Stimulated activated CD8-positive, alpha-beta memory T cell treated with anti-CD3 and anti-CD28 coated beads, Interleukin-12 subunit alpha, Interleukin-12 subunit beta, amount 100 ng/mL, for 24 hours (primary cell): Measurements from ENCODE around the gene SORCS2.

Experiments
- DNase-seq: peaks from one replicate; pipeline ENCODE4 v3.0.0-alpha.2; 2020; ENCODE audit errors: extremely low read depth

SORCS2 gene

GRCh38 chr4:7610841-7611240 is 418.5 kb downstream of the SORCS2 start:
- no peak for DNase-seq

- no peak for DNase-seq
Observed at GRCh38 chr4:7612311-7612897, 420.1 kb downstream of the SORCS2 start.

- DNase-seq, result no peak
Observed at GRCh38 chr4:7614350-7614949, 422.1 kb downstream of the SORCS2 start.

- DNase-seq, result no peak
Observed at GRCh38 chr4:7616193-7616592, 423.9 kb downstream of the SORCS2 start.

- no peak for DNase-seq
Observed at GRCh38 chr4:7618361-7618760, 426.0 kb downstream of the SORCS2 start.

GRCh38 chr4:7620086-7620813 is 427.9 kb downstream of the SORCS2 start:
- DNase-seq, result no peak

- no peak for DNase-seq
Observed at GRCh38 chr4:7620814-7621176, 428.5 kb downstream of the SORCS2 start.

- DNase-seq, result no peak
Observed at GRCh38 chr4:7621252-7622035, 429.1 kb downstream of the SORCS2 start.

GRCh38 chr4:7622371-7622770 is 430.0 kb downstream of the SORCS2 start:
- no peak for DNase-seq

- DNase-seq, result no peak
Observed at GRCh38 chr4:7623468-7623867, 431.1 kb downstream of the SORCS2 start.

- no peak for DNase-seq
Observed at GRCh38 chr4:7624396-7624980, 432.1 kb downstream of the SORCS2 start.

- no peak for DNase-seq
Observed at GRCh38 chr4:7625071-7625470, 432.7 kb downstream of the SORCS2 start.

GRCh38 chr4:7626531-7626930 is 434.2 kb downstream of the SORCS2 start:
- no peak for DNase-seq

- DNase-seq, result no peak
Observed at GRCh38 chr4:7627251-7628250, 435.2 kb downstream of the SORCS2 start.

- no peak for DNase-seq
Observed at GRCh38 chr4:7628432-7628831, 436.1 kb downstream of the SORCS2 start.

GRCh38 chr4:7629501-7630254 is 437.3 kb downstream of the SORCS2 start:
- no peak for DNase-seq

- no peak for DNase-seq
Observed at GRCh38 chr4:7630568-7631287, 438.4 kb downstream of the SORCS2 start.

GRCh38 chr4:7631288-7632014 is 439.1 kb downstream of the SORCS2 start:
- DNase-seq, result no peak

- no peak for DNase-seq
Observed at GRCh38 chr4:7632341-7632740, 440.0 kb downstream of the SORCS2 start.
